IPS-18a (cell line): ENCODE data around the gene ATP2A2.

Source experiments
- H3K27ac ChIP-seq: one replicate; pipeline ENCODE4 v1.5.1; 2013; ENCODE audit warnings: low read length
- H3K27me3 ChIP-seq: one replicate; pipeline ENCODE4 v1.6.1; 2013; ENCODE audit warnings: mild to moderate bottlenecking, low read length; ENCODE audit not compliant: control insufficient read depth, insufficient read depth
- H3K36me3 ChIP-seq: one replicate; pipeline ENCODE4 v1.6.1; 2013; ENCODE audit warnings: low read depth, low read length; ENCODE audit not compliant: control insufficient read depth
- H3K4me1 ChIP-seq: one replicate; pipeline ENCODE4 v1.6.1; 2013; ENCODE audit warnings: low read depth, low read length; ENCODE audit not compliant: control insufficient read depth
- H3K4me3 ChIP-seq: one replicate; pipeline ENCODE4 v1.5.1; 2013; ENCODE audit warnings: low read length
- H3K9ac ChIP-seq: one replicate; pipeline ENCODE4 v1.6.1; 2013; ENCODE audit warnings: mild to moderate bottlenecking, low read length, moderate library complexity
- H3K9me3 ChIP-seq: one replicate; pipeline ENCODE4 v1.6.1; 2013; ENCODE audit warnings: low read depth, low read length; ENCODE audit not compliant: control insufficient read depth

ATP2A2 gene

GRCh38 chr12:110282300-110282860, 1.3 kb downstream of the ATP2A2 start:
- H3K9ac ChIP-seq, result peak overlapping the region; percentile 98
- H3K27me3 ChIP-seq, result peaks cover 11% of the 10 kb centered on the region
- no peaks in the 10 kb centered on the region for H3K9me3 ChIP-seq
- peak overlapping the region; percentile 100 for H3K4me3 ChIP-seq
- peak overlapping the region; percentile 90 for H3K27ac ChIP-seq
- peaks cover 34% of the 10 kb centered on the region for H3K36me3 ChIP-seq
- peaks cover 37% of the 10 kb centered on the region for H3K4me1 ChIP-seq

- peak overlapping the region; percentile 98 for H3K9ac ChIP-seq
- H3K4me3 ChIP-seq, result peak overlapping the region; percentile 100
- H3K27ac ChIP-seq, result no peak overlapping the region
These were observed 2.1 kb downstream of the ATP2A2 start for GRCh38 chr12:110282956-110283817.

GRCh38 chr12:110284597-110284996, 3.5 kb downstream of the ATP2A2 start:
- H3K27ac ChIP-seq, result no peak overlapping the region
- H3K36me3 ChIP-seq, result peaks cover 54% of the 10 kb centered on the region
- H3K4me3 ChIP-seq, result peak overlapping the region; percentile 100
- peaks cover 33% of the 10 kb centered on the region for H3K4me1 ChIP-seq
- H3K9me3 ChIP-seq, result no peaks in the 10 kb centered on the region
- H3K9ac ChIP-seq, result no peak overlapping the region
- peaks cover 8% of the 10 kb centered on the region for H3K27me3 ChIP-seq

More at GRCh38 chr12:110282956-110283817, 2.1 kb downstream of the ATP2A2 start:
- H3K4me1 ChIP-seq, result peaks cover 37% of the 10 kb centered on the region
- peaks cover 40% of the 10 kb centered on the region for H3K36me3 ChIP-seq
- H3K9me3 ChIP-seq, result no peaks in the 10 kb centered on the region
- H3K27me3 ChIP-seq, result peaks cover 11% of the 10 kb centered on the region

GRCh38 chr12:110286623-110287022, 5.6 kb downstream of the ATP2A2 start:
- H3K9ac ChIP-seq, result no peak overlapping the region
- H3K27me3 ChIP-seq, result no peaks in the 10 kb centered on the region
- peaks cover 72% of the 10 kb centered on the region for H3K36me3 ChIP-seq
- H3K4me1 ChIP-seq, result peaks cover 26% of the 10 kb centered on the region
- no peak overlapping the region for H3K27ac ChIP-seq
- no peaks in the 10 kb centered on the region for H3K9me3 ChIP-seq
- no peak overlapping the region for H3K4me3 ChIP-seq

GRCh38 chr12:110287986-110288385, 6.9 kb downstream of the ATP2A2 start:
- Histone ChIP-seq H3K36me3 (peaks cover 80% of the 10 kb centered on the region), H3K4me1 (peaks cover 20% of the 10 kb centered on the region), H3K27ac (no peak overlapping the region), H3K9ac (no peak overlapping the region), H3K4me3 (no peak overlapping the region), H3K27me3 (no peaks in the 10 kb centered on the region), H3K9me3 (no peaks in the 10 kb centered on the region)

GRCh38 chr12:110289044-110289710, 8.1 kb downstream of the ATP2A2 start:
- peaks cover 73% of the 10 kb centered on the region for H3K36me3 ChIP-seq
- no peaks in the 10 kb centered on the region for H3K9me3 ChIP-seq
- no peak overlapping the region for H3K4me3 ChIP-seq
- no peak overlapping the region for H3K9ac ChIP-seq
- H3K27me3 ChIP-seq, result no peaks in the 10 kb centered on the region
- no peak overlapping the region for H3K27ac ChIP-seq
- peaks cover 9% of the 10 kb centered on the region for H3K4me1 ChIP-seq

GRCh38 chr12:110289711-110290078, 8.6 kb downstream of the ATP2A2 start:
- peaks cover 72% of the 10 kb centered on the region for H3K36me3 ChIP-seq
- H3K27me3 ChIP-seq, result no peaks in the 10 kb centered on the region
- no peak overlapping the region for H3K4me3 ChIP-seq
- no peak overlapping the region for H3K9ac ChIP-seq
- peaks cover 3% of the 10 kb centered on the region for H3K4me1 ChIP-seq
- H3K27ac ChIP-seq, result no peak overlapping the region
- H3K9me3 ChIP-seq, result no peaks in the 10 kb centered on the region

- Histone ChIP-seq H3K9me3 (no peaks in the 10 kb centered on the region), H3K4me3 (no peak overlapping the region), H3K9ac (no peak overlapping the region), H3K27me3 (no peaks in the 10 kb centered on the region), H3K4me1 (no peaks in the 10 kb centered on the region), H3K36me3 (peaks cover 81% of the 10 kb centered on the region), H3K27ac (no peak overlapping the region)
These were observed 20.2 kb downstream of the ATP2A2 start for GRCh38 chr12:110301065-110301806.

- no peak overlapping the region for H3K4me3 ChIP-seq
- H3K9ac ChIP-seq, result no peak overlapping the region
- H3K4me1 ChIP-seq, result no peaks in the 10 kb centered on the region
- no peaks in the 10 kb centered on the region for H3K9me3 ChIP-seq
- no peak overlapping the region for H3K27ac ChIP-seq
- peaks cover 68% of the 10 kb centered on the region for H3K36me3 ChIP-seq
- no peaks in the 10 kb centered on the region for H3K27me3 ChIP-seq
These were observed 23.1 kb downstream of the ATP2A2 start for GRCh38 chr12:110304061-110304551.

- H3K4me1 ChIP-seq, result no peaks in the 10 kb centered on the region
- no peak overlapping the region for H3K27ac ChIP-seq
- H3K36me3 ChIP-seq, result peaks cover 50% of the 10 kb centered on the region
- H3K4me3 ChIP-seq, result no peak overlapping the region
- no peaks in the 10 kb centered on the region for H3K9me3 ChIP-seq
- no peaks in the 10 kb centered on the region for H3K27me3 ChIP-seq
- no peak overlapping the region for H3K9ac ChIP-seq
These were observed 26.3 kb downstream of the ATP2A2 start for GRCh38 chr12:110307372-110307771.

GRCh38 chr12:110310763-110311162, 29.7 kb downstream of the ATP2A2 start:
- no peak overlapping the region for H3K4me3 ChIP-seq
- H3K27ac ChIP-seq, result no peak overlapping the region
- H3K4me1 ChIP-seq, result no peaks in the 10 kb centered on the region
- no peak overlapping the region for H3K9ac ChIP-seq
- no peaks in the 10 kb centered on the region for H3K27me3 ChIP-seq
- H3K9me3 ChIP-seq, result no peaks in the 10 kb centered on the region
- peaks cover 31% of the 10 kb centered on the region for H3K36me3 ChIP-seq
